ENCODE measurements around the gene GABBR1.

The GABBR1 gene

GRCh38 chr6:29617782-29618554 lies 15.0 kb downstream of the GABBR1 start:
- DNase-seq, result no peak

DNA sequence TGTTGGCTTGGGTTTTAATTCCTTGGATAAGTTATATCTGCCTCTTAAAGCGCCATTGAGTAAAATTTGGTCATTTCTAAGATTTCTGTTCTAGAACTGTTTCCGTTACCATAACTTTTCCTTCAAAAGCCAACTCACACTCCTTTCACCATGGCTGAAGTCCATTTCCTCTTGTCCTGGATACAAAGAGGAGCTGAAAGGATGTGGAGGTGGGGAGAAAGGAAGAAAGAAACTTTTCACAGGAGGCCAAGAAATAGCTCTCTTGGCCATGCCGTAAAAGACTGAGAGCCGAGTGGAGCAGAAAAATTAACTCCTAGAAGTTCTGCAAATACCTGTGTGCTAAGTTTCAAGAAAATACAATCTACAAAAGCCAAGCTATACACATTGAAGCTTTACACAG lies 21.6 kb downstream of the GABBR1 start:
- no peak for DNase-seq

GRCh38 chr6:29610540-29610939 lies 22.4 kb downstream of the GABBR1 start:
- DNase-seq, result no peak

- DNase-seq, result no peak
Measured at GRCh38 chr6:29608131-29608530, 24.9 kb downstream of the GABBR1 start.

- no peak for DNase-seq
Measured at GRCh38 chr6:29603930-29604329, 29.1 kb downstream of the GABBR1 start.

GRCh38 chr6:29603456-29603855 lies 29.5 kb downstream of the GABBR1 start:
- DNase-seq, result no peak

- no peak for DNase-seq
Measured at GRCh38 chr6:29602564-29603361, 30.2 kb downstream of the GABBR1 start.

GRCh38 chr6:29598172-29598747 lies 34.7 kb downstream of the GABBR1 start:
- DNase-seq, result no peak

DNA sequence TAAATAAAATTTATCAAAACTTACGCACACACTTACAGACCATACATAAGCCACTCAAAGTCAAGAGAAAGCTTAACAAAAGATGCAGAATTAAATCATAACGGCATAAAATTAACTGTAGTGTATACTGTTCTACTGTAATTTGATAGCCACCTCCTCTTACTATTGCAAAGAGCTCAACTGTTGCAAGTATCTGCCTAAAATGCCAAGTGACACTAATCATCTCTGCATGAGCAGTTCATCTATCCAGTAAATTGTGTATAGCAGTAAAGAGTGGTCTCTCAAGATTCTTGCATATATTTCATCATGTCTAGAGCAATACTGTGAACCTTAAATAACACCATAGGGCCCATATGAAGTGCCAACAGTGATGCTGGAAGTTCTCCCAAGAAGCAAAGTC lies 35.8 kb downstream of the GABBR1 start:
- DNase-seq, result no peak

GRCh38 chr6:29596381-29596900 lies 36.5 kb downstream of the GABBR1 start:
- DNase-seq, result no peak

GRCh38 chr6:29593199-29593855 lies 39.7 kb downstream of the GABBR1 start:
- no peak for DNase-seq

GRCh38 chr6:29591677-29592076 lies 41.3 kb downstream of the GABBR1 start:
- no peak for DNase-seq

GRCh38 chr6:29590218-29590808 lies 42.7 kb downstream of the GABBR1 start:
- DNase-seq, result no peak

DNA sequence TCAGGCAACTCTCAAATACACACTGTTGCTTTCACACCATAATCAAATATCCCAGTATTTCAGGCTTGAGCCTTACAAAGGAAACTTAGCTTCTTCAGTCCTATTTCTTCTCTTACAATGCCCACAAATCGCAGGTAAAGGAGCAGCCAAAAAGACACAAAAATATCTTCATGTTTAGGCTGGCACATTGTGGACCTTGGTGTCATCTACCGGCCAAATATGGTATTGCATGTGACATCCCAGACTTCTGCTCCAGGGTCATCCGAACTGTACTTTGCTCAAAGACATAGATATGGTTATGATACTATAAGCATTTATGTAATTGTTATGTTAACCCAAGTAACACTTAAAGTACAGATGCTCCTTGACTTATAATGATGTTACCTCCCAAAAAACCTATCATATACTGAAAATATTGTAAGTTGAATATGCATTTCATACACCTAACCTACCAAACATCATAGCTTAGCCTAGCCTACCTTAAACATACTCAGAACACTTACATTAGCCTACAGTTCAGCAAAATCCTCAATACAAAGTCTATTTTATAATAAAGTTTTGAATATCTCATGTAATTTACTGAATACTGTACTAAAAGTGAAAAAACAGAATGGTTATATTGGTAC lies 43.4 kb downstream of the GABBR1 start:
- DNase-seq, result peak; percentile 33

DNA sequence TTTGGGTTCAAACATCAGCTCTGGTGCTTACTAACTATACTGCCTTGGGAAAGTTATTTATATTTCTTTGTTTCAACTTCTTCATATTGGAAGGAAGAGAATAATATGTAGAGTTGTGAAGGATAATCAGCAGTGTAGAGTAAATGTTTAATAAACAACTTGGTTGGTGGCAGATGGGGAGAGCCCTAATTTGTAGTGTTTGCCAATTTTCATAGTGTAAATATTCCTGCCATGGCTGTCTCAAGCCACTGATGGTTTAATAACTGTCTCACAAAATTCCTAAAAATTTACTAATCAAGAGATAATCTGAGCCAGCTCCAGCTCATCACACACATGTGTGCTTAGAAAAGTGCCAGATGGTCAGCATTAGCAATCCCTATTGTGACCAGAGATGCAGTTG lies 48.2 kb downstream of the GABBR1 start, which contains the start of gene OR2H2:
Gene OR2H2, plus strand, starts transcription at position 301 of the 400 bp plus-strand sequence. CDS start 2,824 bp downstream, outside the sequence.
- no peak for DNase-seq

- DNase-seq, result no peak
Measured at GRCh38 chr6:29577544-29577943, 55.4 kb downstream of the GABBR1 start.

DNA sequence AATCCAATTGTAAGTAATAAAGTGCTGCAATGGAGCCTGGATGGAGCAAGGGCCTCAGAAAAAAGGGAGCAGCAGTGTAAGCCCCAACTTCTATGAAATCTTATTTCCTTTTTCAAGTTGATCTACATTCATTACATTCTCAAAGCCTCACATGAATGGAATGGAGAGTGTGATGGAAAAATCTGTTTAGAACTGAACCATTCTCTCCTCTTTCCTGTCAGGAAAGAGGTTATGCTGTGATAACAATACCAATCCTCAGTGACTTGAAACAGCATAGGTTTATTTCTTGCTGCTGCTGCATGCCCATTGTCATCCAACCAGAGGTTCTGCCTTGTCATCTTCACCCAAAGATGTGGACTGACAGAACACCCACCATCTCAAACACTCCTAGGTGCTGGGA lies 56.9 kb downstream of the GABBR1 start:
- no peak for DNase-seq

GRCh38 chr6:29567991-29568390 lies 65.0 kb downstream of the GABBR1 start:
- no peak for DNase-seq

GRCh38 chr6:29567541-29567940 lies 65.4 kb downstream of the GABBR1 start:
- DNase-seq, result no peak

- no peak for DNase-seq
Measured at GRCh38 chr6:29566856-29567255, 66.1 kb downstream of the GABBR1 start.

DNA sequence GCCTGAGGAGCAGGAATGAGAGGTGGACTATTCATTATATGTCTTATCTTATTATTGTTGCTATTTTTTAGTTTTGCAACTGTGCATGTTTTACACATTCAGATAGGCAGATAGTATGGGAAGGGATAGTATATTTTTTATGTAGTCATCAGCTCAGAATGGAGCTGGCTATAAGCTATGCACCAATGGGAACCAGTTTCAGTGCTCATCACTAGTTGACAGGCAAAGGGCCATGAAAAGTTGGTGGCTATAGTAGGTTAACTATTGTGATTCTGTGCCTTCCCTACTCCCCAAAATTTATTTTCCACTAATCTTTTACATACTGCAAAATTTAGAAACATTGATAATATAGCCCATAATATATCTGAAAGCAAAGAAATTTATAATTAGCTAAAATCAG lies 68.1 kb downstream of the GABBR1 start:
- DNase-seq, result no peak

- DNase-seq, result no peak
Measured at GRCh38 chr6:29563435-29563965, 69.5 kb downstream of the GABBR1 start.

All from inflammatory macrophage treated with lipopolysaccharide for 4 hours (primary cell).